Myocyte (in vitro differentiated cells): ENCODE results near the gene HHAT. TPM values are rescaled to one million over a fixed set of nuclear protein-coding genes. Genes with fewer than 3 reads are reported as not detected.
A peak's percentile ranks its signal among the peaks of the same experiment; 100 is the strongest.
"Not testable (repeated sequence)": the region's sequence is repeated elsewhere in the genome, so short reads cannot be mapped to it uniquely, and the experiment has no call there.

ENCODE experiments used
- DNase-seq: peaks from one replicate; pipeline ENCODE4 v3.0.0-alpha.2; 2012; ENCODE audit warnings: low read depth
- total RNA-seq: library from RNA; depleted of rRNA; stranded (reverse); fragments of >200 nt; gene quantifications from 2 replicates; pipeline ENCODE4 v1.2.3, GENCODE V29; 2014

Gene HHAT
- total RNA-seq, 1 donor from 2014 or later, result 24.8 TPM

GRCh38 chr1:210633636-210634035 lies 304.9 kb downstream of the HHAT start:
- DNase-seq, result peak; percentile 79

GRCh38 chr1:210635108-210635507 lies 306.4 kb downstream of the HHAT start:
- DNase-seq, result no peak

- no peak for DNase-seq
These were observed 312.9 kb downstream of the HHAT start for GRCh38 chr1:210641582-210641981.

- DNase-seq, result no peak
These were observed 317.0 kb downstream of the HHAT start for GRCh38 chr1:210645582-210646257.

- no peak for DNase-seq
These were observed 317.5 kb downstream of the HHAT start for GRCh38 chr1:210646258-210646616.

GRCh38 chr1:210647406-210648333 lies 319.0 kb downstream of the HHAT start:
- peak; percentile 71 for DNase-seq

GRCh38 chr1:210648588-210649269 lies 320.0 kb downstream of the HHAT start:
- no peak for DNase-seq

GRCh38 chr1:210650403-210650802 lies 321.7 kb downstream of the HHAT start:
- DNase-seq, result no peak

GRCh38 chr1:210652329-210652954 lies 323.7 kb downstream of the HHAT start:
- DNase-seq, result no peak

GRCh38 chr1:210653771-210654170 lies 325.1 kb downstream of the HHAT start:
- DNase-seq, result no peak

GRCh38 chr1:210654176-210654981 lies 325.7 kb downstream of the HHAT start:
- no peak for DNase-seq

- DNase-seq, result no peak
These were observed 326.8 kb downstream of the HHAT start for GRCh38 chr1:210655511-210655910.

- no peak for DNase-seq
These were observed 329.1 kb downstream of the HHAT start for GRCh38 chr1:210657806-210658205.

GRCh38 chr1:210661520-210661919 lies 332.8 kb downstream of the HHAT start:
- DNase-seq, result not testable (repeated sequence)

GRCh38 chr1:210662291-210663050 lies 333.8 kb downstream of the HHAT start:
- DNase-seq, result no peak

- DNase-seq, result no peak
These were observed 335.2 kb downstream of the HHAT start for GRCh38 chr1:210663730-210664573.

- peak; percentile 52 for DNase-seq
These were observed 341.2 kb downstream of the HHAT start for GRCh38 chr1:210669951-210670350.

- DNase-seq, result no peak
These were observed 345.4 kb downstream of the HHAT start for GRCh38 chr1:210674151-210674550.

GRCh38 chr1:210676539-210676938 lies 347.8 kb downstream of the HHAT start:
- no peak for DNase-seq
